GM19395 (cell line): Measurements from ENCODE around the gene CDK2.
"Not testable (repeated sequence)": the region's sequence is repeated elsewhere in the genome, so short reads cannot be mapped to it uniquely, and the experiment has no call there.

Source experiments
- ATAC-seq: cut with Tn5 transposase; IDR thresholded peaks from one replicate; pipeline ENCODE4 v1.9.1; 2021; ENCODE audit warnings: mild to moderate bottlenecking, moderate library complexity; ENCODE audit not compliant: unreplicated experiment

The CDK2 gene

DNA sequence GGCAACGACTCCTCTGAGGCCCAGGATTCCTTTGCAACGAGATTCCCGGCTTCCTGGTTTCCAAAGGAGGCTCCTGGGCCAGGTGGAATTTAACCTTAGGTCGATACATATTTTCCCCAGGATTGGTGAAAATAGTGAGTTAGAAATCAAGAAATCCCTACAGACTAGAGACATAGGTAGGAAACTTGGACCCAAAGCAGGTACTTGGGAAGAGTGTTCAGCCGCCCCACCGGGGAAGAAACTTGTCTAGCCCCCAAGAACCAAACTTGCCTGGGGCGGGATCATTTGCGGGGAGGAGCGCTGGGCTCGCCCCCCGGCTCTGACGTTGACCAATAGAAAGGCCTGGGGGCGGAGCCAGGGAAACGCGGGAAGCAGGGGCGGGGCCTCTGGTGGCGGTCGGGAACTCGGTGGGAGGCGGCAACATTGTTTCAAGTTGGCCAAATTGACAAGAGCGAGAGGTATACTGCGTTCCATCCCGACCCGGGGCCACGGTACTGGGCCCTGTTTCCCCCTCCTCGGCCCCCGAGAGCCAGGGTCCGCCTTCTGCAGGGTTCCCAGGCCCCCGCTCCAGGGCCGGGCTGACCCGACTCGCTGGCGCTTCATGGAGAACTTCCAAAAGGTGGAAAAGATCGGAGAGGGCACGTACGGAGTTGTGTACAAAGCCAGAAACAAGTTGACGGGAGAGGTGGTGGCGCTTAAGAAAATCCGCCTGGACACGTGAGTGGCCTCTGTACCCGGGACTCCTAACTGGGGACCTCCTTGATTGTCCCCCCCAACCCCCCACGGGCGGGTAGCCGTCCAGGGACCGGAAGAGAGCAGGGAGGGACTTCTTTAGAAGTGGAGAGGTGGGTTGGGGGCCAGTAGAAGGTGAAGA is at the start of gene CDK2:
Gene CDK2, plus strand, starts transcription at position 423 of the 874 bp plus-strand sequence. Its CDS starts 179 bp downstream, at position 602.
- ATAC-seq, result peak; percentile 93

DNA sequence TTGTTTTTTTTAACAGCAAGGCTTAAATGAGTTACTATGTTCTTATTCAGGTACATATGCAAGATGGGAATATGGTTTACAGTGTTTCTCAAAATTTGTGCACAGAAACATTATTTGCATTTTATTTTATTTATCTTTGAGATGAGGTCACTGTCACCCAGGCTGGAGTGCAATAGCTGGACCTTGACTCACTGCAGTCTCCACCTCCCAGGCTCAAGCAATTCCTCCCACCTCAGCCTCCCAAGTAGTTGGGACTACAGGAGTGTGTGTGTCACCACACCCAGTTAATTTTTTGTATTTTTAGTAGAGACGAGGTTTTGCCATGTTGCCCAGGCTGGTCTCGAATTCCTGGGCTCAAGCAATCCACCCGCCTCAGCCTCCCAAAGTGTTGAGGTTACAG is 47.6 kb upstream of the CDK2 start:
- not testable (repeated sequence) for ATAC-seq

DNA sequence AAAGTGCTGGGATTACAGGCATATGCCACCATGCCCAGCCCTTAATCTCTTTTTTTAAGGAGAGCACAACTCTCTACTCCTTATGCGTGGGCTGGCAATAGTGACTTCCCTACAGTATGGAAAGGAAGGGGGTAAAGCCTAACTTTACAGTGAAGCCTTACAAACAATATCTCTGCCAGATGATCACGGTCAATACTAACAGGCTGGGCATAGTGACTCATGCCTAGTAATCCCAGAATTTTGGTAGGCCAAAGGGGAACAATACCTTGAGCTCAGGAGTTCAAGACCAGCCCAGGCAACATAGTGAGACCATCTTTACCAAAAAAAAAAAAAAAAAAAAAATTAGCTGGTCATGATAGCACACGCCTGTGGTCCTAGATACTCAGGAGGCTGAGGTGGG is 44.5 kb upstream of the CDK2 start:
- ATAC-seq, result no peak

DNA sequence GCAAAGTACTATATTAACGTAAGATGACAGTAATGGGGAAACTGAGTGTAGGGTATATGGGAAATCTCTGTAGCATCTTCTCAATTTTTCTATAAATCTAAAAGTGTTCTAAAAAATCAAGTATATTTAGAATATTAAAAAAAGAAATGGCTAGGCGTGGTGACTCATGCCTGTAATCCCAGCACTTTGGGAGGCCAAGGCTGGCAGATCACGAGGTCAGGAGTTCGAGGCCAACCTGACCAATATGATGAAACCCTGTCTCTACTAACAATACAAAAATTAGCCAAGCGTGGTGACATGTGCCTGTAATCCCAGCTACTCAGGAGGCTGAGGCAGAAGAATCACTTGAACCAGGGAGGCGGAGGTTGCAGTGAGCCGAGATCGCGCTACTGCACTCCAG is 43.0 kb upstream of the CDK2 start:
- ATAC-seq, result not testable (repeated sequence)

DNA sequence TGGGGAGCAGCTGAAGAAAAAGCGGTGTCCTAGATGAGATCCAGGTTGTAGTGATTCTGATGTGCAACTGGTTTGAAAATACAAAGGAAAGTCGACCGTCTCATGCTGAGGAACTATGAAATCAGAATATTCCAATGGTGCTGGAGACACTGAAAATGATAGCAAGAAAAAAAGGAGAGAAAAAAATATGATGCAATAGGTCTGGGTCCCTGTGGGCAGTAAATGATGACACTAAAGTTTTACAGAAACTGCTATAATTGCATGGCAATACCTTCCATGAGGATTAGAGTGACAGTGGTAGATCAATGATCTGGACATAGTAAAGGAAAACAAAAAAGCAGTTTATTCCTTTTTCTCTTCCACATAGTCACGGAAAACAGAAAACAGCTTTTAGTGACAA is 41.3 kb upstream of the CDK2 start:
- no peak for ATAC-seq

DNA sequence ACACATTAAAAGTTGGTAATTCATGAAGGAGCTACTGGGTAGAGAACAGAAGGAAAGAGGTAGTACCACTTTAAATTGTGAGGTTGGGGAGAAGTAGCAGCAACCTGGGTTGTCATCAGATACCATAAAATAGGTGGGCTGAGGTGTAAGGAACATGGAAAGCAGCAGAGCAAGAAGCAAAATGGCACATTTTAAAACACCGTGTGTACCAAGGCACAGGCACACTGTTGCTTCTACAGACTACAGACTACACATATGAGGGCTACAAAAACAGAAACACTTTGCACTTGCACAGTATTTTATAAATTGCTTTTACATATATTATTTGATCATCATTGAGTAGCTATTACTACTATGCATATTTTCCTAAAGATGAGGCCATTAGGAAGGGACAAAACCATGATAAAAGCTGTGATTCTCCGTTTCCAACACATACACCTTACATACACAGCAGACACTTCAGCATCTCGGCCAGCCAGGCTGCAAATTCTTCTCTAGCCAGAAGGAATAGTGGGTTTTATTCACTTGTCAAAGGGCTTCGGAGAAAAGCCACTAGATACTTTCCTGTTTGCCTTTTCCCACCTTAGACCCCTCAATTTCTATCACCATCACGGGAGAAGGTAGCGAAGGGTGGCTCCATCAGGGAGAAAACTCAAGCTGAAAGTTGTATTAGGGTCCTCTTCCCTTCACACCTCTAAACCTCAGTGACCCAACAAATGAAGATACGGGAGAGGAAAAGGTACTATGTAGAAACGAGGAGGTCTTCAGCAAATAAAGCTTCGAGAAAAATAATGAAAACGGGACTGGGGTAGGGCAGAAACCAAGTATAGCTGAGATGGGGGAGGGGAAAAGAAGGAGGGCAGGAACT is 40.5 kb upstream of the CDK2 start:
- peak; percentile 0 for ATAC-seq

DNA sequence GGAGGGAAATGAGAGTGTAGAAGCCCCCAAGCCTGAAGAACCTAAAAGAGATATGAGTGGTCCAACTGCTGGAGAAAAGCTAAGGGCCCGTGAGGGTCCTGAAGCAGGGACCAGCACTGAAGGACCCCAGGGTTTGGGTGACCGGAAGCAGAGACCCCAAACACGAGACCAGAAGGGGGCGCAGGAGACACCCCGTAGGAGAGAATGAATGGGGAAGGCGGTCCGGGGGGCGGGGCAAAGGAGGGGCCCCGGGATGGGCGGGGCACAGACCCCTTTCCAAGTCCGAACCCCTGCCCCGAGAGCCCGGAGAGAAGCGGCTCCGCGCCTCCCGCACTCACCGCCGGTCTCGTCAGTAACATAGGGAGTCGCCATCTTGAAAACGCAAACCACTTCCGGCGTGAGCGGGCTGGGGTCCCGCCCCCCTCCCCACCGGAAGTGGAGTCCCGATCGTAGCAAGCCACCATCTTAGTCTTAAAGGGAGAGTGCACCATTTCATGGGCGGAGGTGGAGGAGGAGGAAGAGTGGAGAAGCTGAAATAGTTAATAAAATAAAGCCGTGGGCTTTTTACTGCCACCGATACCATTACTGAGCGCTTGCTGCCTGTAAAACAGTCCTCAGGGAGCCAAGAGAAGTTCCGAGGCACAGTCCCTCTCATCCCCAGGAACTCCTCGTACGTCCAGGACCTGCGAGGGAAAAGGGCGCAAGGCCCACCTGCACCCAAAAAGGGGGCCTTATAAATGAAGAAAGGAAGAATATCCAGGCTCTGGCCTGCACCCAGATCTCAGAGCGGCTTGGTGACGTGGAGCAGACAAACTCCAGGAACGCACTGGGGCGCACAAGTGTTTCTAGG is 39.7 kb upstream of the CDK2 start:
- peak; percentile 46 for ATAC-seq

DNA sequence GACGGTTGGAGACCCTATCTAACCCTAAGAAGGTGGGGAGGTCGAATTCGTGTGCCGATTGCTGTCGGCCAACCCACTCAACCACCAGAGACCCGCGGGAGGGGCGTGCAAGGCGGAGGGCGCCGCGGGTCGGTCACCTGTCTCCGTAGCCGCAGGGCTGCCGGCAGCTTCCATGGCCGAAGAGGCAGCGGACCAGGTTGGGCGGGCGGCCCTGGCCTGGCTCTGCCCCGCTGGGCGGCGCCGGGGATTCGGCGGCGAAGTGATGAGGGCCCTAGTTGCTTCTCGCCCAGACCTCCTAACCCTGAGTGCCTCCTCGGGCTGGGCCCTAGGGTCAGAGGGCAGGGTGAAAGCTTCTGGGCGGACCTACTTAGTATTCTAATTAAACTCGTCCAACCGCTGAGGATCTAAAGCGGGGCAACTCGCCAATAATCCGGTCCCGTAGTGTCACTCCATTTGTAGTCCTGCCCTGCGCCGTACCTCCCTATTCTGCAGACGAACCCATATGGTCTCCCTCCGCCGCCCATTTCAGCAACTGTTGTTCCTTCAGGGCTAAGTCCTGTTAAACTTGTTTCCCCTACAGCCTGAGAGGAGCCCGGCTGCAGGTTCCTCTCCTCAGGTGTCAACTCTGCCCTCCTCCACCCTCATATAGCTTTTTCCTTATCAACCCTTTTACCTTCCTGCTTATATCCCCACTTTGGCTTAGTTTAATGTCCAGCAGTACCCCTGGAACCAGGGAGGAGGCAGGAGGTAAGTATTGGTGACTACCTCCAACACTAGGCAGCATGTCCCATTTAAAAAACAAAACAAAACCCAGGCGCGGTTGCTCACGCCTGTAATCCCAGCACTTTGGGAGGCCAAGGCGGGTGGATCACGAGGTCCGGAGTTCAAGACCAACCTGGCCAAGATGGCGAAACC is 38.8 kb upstream of the CDK2 start, which contains the start of gene PYM1:
Gene PYM1, minus strand, starts transcription at position 307 of the 915 bp plus-strand sequence. Its CDS starts 133 bp downstream, at position 174.
- peak; percentile 41 for ATAC-seq

DNA sequence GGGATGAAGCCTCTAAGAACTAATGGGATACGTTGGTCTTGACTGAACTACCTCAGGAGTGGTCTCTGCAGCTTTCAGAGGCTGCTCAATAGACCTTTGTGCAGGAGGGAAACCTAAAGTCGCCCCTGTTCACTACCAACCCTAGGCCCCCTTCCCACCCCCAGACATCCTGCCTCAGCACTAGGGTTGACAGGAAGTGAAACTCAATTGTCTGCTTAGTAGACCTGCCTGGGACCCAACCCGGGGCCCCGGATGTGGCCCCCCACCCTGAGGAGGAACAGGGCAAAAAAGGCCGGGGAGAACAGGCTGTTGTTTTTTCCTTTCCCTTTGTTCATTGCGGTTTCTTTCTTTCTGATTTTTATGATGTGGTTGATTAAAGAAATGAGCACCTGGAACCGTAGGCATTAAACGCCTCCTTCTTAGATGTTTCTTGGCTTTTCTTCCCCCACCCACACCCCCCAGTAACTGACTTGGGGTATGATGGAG is 37.3 kb upstream of the CDK2 start:
- peak; percentile 46 for ATAC-seq

DNA sequence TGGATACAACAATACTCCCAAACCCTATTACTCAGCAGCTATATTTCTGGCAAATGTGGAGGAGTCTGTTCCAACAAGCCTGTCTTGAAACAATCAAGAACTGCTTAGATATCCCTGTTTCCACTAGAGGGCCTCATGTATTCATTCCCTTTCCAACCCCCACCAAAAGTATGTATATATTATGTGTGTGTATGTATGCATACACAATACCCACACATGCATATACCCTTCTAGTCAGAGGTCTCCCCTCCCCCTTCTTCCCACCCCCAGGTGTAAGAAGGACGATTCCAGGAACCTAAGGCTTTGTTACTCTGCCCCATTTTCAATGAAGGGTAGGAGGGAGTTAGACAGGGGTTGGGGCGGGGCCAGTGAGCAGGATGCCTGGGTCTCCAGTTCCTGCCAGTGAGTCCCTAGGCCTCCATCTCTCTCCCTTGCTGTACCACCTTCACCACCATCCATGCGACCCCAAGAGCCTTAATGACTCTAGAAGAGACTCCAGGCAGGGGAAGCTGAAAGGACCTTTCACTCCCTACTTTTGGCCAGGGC is 35.8 kb upstream of the CDK2 start, which contains the start of gene DGKA:
Gene DGKA, plus strand, starts transcription at position 392 of the 546 bp plus-strand sequence. CDS start 5,342 bp downstream, outside the sequence.
- ATAC-seq, result peak; percentile 20

DNA sequence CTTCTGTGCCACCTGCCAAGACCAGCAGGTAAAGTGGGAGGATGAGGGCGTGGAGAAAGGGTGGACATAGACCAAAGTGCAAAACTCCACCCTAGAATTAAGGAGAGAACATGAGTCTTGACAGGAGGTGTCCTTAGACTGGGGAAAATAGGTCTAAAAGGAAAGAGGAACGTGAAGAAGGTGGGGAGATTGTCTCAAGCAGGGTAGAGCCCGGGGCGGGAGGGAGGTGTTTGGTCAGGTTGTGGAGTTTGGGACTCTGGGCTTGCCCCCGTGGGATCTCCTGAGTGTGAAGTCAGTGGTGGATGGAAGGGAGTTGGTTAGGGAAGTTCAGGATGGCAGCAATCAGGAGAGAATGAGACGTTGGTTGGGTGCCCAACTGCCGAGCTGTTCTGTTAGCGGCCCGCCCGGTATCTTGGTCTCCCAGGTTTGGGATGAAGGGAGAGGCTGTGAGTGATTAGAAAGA is 35.3 kb upstream of the CDK2 start:
- no peak for ATAC-seq

DNA sequence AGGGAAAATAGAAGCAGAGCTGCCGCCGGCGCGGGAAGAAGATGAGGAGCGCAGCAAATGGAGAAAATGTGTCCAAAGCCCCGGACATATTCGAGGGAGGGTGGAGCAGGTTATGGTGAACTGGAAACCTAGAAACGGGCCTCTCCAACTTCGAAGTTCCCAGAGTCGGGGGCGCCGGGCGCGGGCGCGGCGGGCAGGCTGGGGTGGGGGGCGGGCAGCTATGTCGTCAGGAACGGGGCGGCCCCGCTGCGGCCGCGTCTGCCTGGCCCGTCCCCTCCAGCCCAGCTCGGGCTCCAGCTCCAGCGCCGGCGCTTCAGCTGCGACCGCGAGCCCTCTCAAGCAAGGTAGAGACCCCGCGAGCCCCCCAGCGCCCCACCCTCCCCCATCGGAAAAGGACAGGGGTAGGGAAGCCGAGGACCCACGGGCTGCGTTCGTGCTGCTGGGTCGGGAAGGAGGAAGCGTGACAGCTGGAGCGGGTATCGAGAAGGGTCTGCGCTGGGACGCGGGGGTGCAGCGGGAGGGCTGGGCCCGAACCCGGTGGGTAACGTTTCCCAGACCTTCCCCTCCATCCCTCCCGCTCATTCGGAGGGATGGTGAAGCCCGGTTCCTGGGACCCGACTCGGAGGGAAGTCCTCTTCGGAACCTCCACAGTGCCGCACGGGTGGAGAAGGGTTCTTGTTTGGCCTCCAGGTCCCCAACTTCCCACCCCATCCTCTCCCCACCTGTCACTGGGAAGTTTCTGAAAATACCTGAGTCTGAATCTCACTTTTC is 34.7 kb upstream of the CDK2 start:
- ATAC-seq, result no peak

DNA sequence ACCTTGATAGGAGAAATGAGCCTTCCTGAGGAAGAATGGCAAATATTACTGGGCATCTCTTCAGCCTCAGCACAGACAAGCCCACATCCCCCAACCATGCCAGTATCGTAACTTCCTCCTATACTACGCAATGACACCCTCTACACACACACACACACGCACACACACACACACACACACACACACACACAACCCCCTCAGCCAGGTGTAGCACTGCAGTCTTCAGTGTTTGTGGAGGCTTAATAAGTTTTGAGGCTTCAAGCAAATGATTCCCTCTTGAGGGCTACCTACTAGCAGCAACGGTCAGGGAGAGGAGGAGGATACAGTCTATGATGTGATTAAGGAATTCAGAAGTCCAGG is 34.1 kb upstream of the CDK2 start:
- no peak for ATAC-seq

DNA sequence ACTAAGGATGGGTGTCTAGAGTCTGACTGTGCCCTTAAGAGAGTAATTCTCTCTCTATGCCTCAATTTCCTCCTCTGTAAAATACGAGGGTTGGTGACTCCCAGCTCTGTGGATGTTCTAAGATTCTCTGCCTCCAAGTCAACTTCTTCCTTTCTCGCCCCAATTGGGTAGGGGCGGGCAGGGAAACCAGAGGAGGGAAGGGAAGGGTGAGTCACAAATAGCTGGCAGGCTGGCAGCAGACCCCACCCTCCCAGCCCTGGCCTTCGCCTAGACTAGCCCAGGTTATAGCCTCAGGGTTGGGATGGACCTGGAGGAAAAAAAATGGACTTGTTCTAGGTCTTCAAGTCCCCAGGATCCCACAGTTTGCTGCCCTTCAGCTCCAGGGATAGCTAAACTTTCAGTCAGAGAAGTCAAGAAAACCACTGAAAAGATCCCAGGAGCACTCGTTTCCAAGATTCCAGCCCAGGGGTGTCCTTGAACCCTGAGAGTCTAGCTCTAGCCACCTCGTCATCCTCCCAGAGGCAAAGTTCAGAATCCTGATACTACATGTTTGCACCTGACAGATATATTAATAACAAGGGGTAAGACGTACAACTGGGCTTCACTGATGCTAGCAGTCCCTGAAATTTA is 33.3 kb upstream of the CDK2 start:
- no peak for ATAC-seq

DNA sequence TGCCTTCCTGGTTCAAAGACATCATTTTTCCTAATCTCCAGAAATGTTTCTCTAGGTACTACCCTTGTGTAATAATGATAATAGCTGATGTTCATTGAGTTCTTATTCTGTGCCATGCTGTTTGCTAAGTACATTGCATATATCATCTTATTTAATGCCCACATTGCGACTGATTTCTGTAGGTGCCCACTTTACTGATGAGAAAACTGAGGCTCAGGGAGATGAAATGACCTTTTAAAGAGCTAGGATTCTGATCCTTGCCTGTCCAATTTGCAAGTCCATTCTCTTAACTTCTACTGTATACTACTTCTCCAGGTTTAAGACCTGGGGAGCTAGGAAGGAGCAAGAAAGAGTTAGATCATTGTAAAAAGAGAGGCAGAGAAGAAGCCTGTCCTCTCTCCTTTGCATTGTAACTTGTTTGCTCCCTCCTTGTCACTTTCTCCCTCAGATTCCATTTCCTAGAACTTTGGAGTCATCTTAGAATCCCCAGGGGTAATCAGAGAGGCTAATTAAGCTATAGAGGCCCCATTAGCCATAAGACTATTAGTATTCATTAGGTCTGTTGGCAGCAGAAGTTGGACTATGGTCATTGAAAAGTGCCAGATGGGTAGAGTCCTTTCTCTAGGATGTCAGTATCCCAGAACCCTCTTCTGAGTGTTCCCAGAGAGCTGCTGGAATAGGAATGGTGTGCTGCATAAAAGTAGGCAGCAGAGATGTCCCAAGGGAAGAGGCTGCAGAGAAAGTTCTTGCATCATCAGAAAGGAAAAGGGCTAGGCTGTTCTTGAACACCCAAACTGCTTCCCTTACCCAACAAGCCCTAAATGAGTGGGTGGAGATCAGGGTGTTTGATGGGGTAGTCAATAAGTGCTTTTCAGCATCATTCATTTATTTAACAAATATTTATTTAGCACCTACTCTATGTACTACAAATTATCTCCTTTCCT is 32.6 kb upstream of the CDK2 start:
- ATAC-seq, result no peak

DNA sequence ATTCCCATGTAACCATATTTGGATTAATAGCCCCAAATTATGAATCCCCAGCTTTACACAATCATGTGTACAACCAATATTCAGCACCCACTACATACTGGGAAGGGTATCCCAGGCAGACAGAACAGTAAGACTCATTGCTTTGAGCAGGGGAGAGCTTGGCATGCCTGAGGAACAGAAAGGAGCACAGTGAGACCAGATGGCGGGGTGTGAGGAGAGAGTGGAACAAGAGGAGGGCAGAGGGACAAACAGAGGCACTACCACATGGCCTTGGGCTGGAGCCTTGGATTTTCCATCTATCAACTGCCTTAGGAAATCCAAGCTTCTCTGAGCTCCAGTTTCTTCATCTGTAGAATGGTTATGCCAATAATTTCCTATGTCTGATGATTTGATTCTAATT is 31.9 kb upstream of the CDK2 start:
- no peak for ATAC-seq

DNA sequence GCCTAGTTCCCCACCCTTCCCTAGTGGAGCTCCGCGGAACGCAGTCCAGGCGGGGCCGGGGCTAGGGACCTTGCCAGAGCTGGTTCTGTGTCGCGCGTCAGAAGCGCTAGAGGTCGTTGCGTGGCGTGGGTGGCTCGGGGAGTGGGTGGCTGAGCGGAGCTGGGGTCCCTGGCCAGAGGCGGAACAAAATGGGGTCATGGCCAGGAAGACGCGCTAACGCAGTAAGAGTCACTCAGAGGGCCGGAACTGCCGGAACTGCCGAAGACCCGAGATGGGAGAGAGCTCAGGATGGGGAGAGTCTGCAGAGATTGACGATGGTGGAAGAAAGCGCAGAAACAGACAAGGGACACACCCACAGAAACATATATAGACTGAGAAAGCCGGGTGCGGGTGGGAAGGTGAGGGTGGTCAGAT is 30.9 kb upstream of the CDK2 start:
- no peak for ATAC-seq
